Measurements from ENCODE around the gene RORC.

DNA sequence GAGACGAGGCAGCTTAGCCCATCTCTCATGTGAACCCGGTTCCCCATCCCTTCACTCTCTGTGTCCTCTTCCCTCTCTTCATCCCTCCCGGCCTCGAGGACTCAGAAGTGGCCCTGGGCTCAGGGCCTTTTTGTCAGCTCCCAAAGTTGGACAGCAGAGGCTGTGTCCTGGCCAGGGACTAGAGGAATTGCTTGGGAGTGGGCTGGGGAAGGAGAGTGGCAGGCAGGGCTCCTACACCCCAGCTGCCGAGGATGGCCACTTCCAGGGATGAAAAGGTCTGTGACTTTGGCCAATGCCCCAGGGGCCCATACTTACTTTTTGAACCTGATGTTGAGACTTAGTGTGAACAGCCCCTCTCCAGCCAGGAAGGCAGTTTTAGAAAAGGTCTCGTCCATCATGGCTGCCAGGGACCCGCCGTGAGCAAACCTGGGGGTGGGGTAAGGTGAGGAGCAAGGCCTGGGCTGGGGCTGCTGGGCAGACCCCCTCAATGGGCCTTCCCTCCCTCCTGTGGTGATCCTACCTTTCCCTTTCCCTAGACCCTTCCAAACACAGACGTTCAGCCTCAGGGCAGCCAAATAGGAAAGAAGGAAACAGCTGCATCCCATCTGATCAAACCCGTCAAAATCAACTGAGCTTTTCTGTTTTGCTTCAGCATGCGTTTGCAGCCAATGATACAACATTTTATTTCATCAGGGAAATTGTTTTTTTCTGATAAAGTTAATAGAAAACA lies 16.4 kb upstream of the RORC start:
- TF ChIP-seq, protein P1, sequence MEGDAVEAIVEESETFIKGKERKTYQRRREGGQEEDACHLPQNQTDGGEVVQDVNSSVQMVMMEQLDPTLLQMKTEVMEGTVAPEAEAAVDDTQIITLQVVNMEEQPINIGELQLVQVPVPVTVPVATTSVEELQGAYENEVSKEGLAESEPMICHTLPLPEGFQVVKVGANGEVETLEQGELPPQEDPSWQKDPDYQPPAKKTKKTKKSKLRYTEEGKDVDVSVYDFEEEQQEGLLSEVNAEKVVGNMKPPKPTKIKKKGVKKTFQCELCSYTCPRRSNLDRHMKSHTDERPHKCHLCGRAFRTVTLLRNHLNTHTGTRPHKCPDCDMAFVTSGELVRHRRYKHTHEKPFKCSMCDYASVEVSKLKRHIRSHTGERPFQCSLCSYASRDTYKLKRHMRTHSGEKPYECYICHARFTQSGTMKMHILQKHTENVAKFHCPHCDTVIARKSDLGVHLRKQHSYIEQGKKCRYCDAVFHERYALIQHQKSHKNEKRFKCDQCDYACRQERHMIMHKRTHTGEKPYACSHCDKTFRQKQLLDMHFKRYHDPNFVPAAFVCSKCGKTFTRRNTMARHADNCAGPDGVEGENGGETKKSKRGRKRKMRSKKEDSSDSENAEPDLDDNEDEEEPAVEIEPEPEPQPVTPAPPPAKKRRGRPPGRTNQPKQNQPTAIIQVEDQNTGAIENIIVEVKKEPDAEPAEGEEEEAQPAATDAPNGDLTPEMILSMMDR (IDR thresholded peaks at IDR 0.05) = no peak
- TF ChIP-seq POLR2A (IDR thresholded peaks at IDR 0.05) = no peak

Data from breast epithelium (tissue), 3 donors.